BE2C (cell line): ENCODE results near the gene ASAP3.

Experiments
- DNase-seq: peaks from one replicate; pipeline ENCODE4 v3.0.0-alpha.2; 2020
- H3K27me3 ChIP-seq: fragments of 250-450 bp; sonication (Bioruptor Pico); 2 replicates; pipeline ENCODE4 v1.5.1; 2020; ENCODE audit warnings: mild to moderate bottlenecking
- H3K36me3 ChIP-seq: fragments of 250-450 bp; sonication (Bioruptor Pico); 2 replicates; pipeline ENCODE4 v1.5.1; 2020; ENCODE audit warnings: mild to moderate bottlenecking
- H3K4me1 ChIP-seq: fragments of 250-450 bp; sonication (Bioruptor Pico); 2 replicates; pipeline ENCODE4 v1.5.1; 2020
- H3K4me3 ChIP-seq: 2 replicates; pipeline ENCODE4 v1.5.1; 2011; ENCODE audit warnings: low read depth, low read length
- H3K9me3 ChIP-seq: fragments of 250-450 bp; sonication (Bioruptor Pico); 2 replicates; pipeline ENCODE4 v1.5.1; 2020
- CTCF ChIP-seq: IDR thresholded peaks from 2 replicates; pipeline ENCODE4 v1.5.1; 2012; ENCODE audit warnings: mild to moderate bottlenecking, low read depth, low read length

Gene ASAP3

GRCh38 chr1:23489842-23490241 is 5.9 kb upstream of the ASAP3 start:
- Histone ChIP-seq H3K4me3 (no peak overlapping the region), H3K4me1 (no peaks in the 10 kb centered on the region), H3K36me3 (no peaks in the 10 kb centered on the region), H3K27me3 (no peaks in the 10 kb centered on the region), H3K9me3 (no peaks in the 10 kb centered on the region)
- no peak for DNase-seq
- no peak for TF ChIP-seq CTCF

- Histone ChIP-seq H3K4me3 (no peak overlapping the region; the same call in 1 of the 2 replicates), H3K4me1 (no peaks in the 10 kb centered on the region), H3K9me3 (no peaks in the 10 kb centered on the region), H3K27me3 (no peaks in the 10 kb centered on the region), H3K36me3 (no peaks in the 10 kb centered on the region)
- DNase-seq, result no peak
- no peak for TF ChIP-seq CTCF
These were observed 988 bp upstream of the ASAP3 start for GRCh38 chr1:23485002-23485332.

- DNase-seq, result peak; percentile 92
- Histone ChIP-seq H3K27me3 (no peaks in the 10 kb centered on the region), H3K36me3 (no peaks in the 10 kb centered on the region), H3K4me3 (peak overlapping the region; percentile 44), H3K4me1 (no peaks in the 10 kb centered on the region), H3K9me3 (no peaks in the 10 kb centered on the region)
- TF ChIP-seq CTCF, result no peak
These were observed 448 bp upstream of the ASAP3 start for GRCh38 chr1:23484253-23485001.

DNA sequence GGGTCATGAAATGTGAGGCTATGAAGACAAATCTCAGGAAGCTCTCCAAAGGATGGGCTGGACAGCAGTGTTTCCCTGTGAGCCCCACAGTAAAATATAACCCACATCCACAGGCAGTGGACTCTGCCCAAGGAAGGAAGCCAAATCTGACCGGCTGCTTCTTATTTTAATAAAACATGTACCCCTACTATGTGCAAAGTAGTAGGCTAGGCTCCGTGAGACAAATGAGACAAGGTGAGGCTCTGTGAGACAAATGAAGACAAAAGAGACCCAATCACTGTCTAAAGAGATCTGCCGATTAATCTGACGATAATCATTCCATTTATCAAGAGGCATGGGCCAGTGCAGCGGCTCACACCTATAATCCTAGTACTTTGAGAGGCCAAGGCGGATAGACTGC is 2.1 kb downstream of the ASAP3 start:
- Histone ChIP-seq H3K27me3 (no peaks in the 10 kb centered on the region), H3K36me3 (no peaks in the 10 kb centered on the region)

DNA sequence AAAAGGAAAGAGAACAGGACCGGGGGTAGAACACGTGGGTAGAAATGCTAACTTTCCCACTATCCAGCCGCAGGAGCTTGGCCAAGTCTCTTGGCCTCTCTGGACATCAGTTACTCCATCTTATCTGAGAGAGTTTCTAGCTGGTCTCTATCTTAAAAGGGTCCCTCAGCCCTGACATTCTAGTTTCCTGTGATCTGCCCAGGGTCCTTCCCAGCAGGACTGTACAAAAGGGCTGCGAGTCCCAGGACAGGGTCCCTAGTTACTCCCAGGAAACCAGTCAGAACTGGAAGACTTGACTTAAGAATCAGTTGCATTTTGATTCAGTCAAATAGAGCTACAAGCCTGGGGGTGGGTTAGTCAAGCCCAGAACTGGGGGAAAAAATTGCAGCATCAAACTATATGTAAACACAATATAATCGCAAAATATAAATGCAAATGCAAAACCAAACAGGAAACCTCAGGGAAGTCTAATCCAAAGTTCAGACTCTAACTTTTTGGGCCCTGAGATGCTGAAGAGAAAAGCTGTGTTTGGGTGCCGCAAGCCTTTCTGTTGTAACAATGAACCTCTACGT is 2.9 kb downstream of the ASAP3 start:
- Histone ChIP-seq H3K9me3 (no peaks in the 10 kb centered on the region), H3K27me3 (no peaks in the 10 kb centered on the region), H3K4me1 (no peaks in the 10 kb centered on the region), H3K36me3 (no peaks in the 10 kb centered on the region), H3K4me3 (no peak overlapping the region)
- DNase-seq, result no peak
- TF ChIP-seq CTCF, result no peak

More for the DNA sequence above, 2.1 kb downstream of the ASAP3 start:
- no peak for TF ChIP-seq CTCF
- Histone ChIP-seq H3K4me3 (no peak overlapping the region), H3K9me3 (no peaks in the 10 kb centered on the region), H3K4me1 (no peaks in the 10 kb centered on the region)
- no peak for DNase-seq
